Measurements from ENCODE around the gene C10orf53. TPM values are rescaled to one million over a fixed set of nuclear protein-coding genes. Genes with fewer than 3 reads are reported as not detected.

Gene C10orf53
- total and polyA plus RNA-seq, 2 experiments from 2014 or later, result not detected

DNA sequence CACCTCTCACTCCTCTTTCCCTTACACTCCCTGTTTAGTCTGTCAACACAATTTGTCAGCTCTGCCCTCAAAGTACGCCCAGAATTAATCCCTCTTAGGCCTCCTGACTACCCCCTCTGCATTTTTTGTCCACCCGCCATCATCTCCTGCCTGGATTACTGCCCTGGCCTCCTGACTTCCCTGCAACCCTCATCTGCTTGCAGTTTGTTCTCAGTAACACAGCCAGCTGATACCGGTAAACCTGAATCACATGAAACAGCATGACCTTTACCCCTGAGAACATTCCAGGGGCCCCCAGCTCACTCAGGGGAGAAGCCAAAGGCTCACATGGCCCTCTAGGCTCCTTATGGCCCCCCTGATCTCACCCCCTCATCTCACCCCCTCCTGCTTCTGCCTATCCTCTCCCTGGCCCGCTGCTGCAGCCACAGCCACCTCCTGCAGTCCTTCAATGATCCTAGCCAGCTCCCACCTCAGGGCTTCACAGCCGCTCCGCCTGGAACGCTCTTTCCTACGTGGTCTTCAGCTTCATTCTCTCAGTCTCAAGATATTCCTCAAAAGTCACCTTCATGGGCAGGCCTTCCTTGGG is 8.9 kb downstream of the C10orf53 start:
- Histone ChIP-seq H3K27me3 (replicated peaks; ENCODE audit: insufficient read depth) (peaks cover 65% of the 10 kb centered on the region), H3F3A (ENCODE audit: insufficient read depth) (no peaks in the 10 kb centered on the region), H3K27ac (no peak overlapping the region), H3K36me3 (ENCODE audit: low read depth) (no peaks in the 10 kb centered on the region), H3K9me2 (ENCODE audit: insufficient read depth) (no peaks in the 10 kb centered on the region), H2AFZ (no peak overlapping the region), H3K4me1 (ENCODE audit: insufficient read depth) (peaks cover 9% of the 10 kb centered on the region; the same call in 1 of the 2 replicates), H3K4me3 (no peak overlapping the region), H3K9ac (no peak overlapping the region), H4K20me1 (ENCODE audit: insufficient read depth) (no peaks in the 10 kb centered on the region), H3K4me2 (ENCODE audit: unreplicated experiment) (no peak overlapping the region), H3K9me3 (ENCODE audit: low read depth) (no peaks in the 10 kb centered on the region), H3K79me2 (ENCODE audit: insufficient read depth) (no peaks in the 10 kb centered on the region)
- in situ Hi-C loops (cut with MboI), result no loop called here
- DNase-seq, result no peak
- no peak for TF ChIP-seq EZH2 (IDR thresholded peaks at IDR 0.05; ENCODE audit: insufficient read depth, poor library complexity, severe bottlenecking)
- TF ChIP-seq EZH2phosphoT487 (IDR thresholded peaks at IDR 0.05; ENCODE audit: insufficient read depth, low read depth), result no peak
- WGBS, 2 experiments (ENCODE audit: low coverage in 1 of 2, low lambda C conversion rate in 2 of 2, missing lambda C conversion rate in 2 of 2), result 11 to 17% methylated on average over 8 of the region's 8 CpGs

DNA sequence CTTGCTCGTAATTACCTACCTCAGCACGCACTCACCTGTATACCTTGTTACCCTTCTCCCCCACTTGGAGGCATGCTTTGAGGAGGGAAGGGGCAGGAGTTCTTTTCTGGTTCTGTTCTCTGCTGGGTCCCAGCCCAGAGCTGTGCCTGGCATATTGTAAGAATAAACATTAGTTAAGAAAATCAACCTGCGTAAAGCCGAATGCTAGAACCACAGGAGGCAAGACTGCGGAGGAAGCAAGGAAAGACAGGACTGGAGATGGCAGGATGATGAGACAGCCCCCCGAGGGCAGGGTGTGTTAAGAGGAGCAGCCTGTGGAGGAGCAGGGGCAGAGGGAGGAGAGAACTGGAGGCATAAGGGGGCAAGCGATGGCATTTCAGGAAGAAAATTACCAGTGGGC is 9.5 kb downstream of the C10orf53 start:
- Histone ChIP-seq H3K79me2 (ENCODE audit: insufficient read depth) (no peaks in the 10 kb centered on the region), H3K9me2 (ENCODE audit: insufficient read depth) (no peaks in the 10 kb centered on the region), H3K9me3 (ENCODE audit: low read depth) (no peaks in the 10 kb centered on the region), H4K20me1 (ENCODE audit: insufficient read depth) (no peaks in the 10 kb centered on the region), H3K4me3 (no peak overlapping the region), H3K9ac (no peak overlapping the region), H3K4me2 (ENCODE audit: unreplicated experiment) (no peak overlapping the region), H3K4me1 (ENCODE audit: insufficient read depth) (peaks cover 9% of the 10 kb centered on the region; the same call in 1 of the 2 replicates), H3K27me3 (replicated peaks; ENCODE audit: insufficient read depth) (peaks cover 69% of the 10 kb centered on the region), H3K27ac (no peak overlapping the region), H3K36me3 (ENCODE audit: low read depth) (no peaks in the 10 kb centered on the region), H2AFZ (no peak overlapping the region), H3F3A (ENCODE audit: insufficient read depth) (no peaks in the 10 kb centered on the region)
- no peak for DNase-seq
- in situ Hi-C loops (cut with MboI), result no loop called here
- 43 to 44% methylated on average over 7 of the region's 7 CpGs for WGBS, 2 experiments (ENCODE audit: low coverage in 1 of 2, low lambda C conversion rate in 2 of 2, missing lambda C conversion rate in 2 of 2)
- TF ChIP-seq EZH2phosphoT487 (IDR thresholded peaks at IDR 0.05; ENCODE audit: insufficient read depth, low read depth), result no peak
- no peak for TF ChIP-seq EZH2 (IDR thresholded peaks at IDR 0.05; ENCODE audit: insufficient read depth, poor library complexity, severe bottlenecking)

DNA sequence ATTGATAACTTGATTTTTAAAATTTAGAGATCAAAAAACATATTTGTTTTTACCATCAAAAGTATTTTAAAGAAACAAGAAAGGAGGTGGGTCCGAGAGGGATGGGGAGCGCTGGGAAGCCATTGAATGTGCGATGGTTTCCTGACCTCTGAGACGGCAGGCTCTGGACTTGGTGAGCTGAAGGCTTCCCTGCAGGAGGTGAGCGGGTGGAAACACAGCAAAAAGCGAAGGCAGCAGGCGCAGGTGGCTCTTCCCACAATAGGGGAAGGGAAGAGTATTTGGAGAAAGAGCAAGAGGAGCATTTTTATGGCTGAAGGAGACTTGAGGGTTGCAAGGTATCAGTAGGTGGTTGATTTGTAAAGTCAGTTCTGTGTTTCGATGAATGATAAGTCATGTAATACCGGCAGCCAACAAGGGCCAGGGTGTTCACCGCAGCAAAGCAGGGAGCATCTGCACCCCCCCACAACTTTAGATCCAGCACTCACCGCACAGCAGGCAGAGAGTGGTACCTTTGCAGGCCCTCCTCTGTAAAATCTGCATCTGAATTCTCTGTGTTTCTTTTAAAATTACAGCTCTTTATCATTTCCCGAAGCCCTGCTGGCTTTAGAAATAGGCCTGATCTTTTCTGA is 10.5 kb downstream of the C10orf53 start:
- Histone ChIP-seq H3K4me1 (ENCODE audit: insufficient read depth) (peaks cover 9% of the 10 kb centered on the region; the same call in 1 of the 2 replicates), H3K79me2 (ENCODE audit: insufficient read depth) (no peaks in the 10 kb centered on the region), H3K27me3 (replicated peaks; ENCODE audit: insufficient read depth) (peaks cover 74% of the 10 kb centered on the region), H3K9me2 (ENCODE audit: insufficient read depth) (no peaks in the 10 kb centered on the region), H4K20me1 (ENCODE audit: insufficient read depth) (no peaks in the 10 kb centered on the region), H3K9me3 (ENCODE audit: low read depth) (no peaks in the 10 kb centered on the region), H3K9ac (no peak overlapping the region), H3K27ac (no peak overlapping the region), H3K4me2 (ENCODE audit: unreplicated experiment) (no peak overlapping the region), H3F3A (ENCODE audit: insufficient read depth) (no peaks in the 10 kb centered on the region), H3K36me3 (ENCODE audit: low read depth) (no peaks in the 10 kb centered on the region), H2AFZ (no peak overlapping the region), H3K4me3 (no peak overlapping the region)
- in situ Hi-C loops (cut with MboI), result no loop called here
- no peak for DNase-seq
- 24 to 29% methylated on average over 11 to 12 of the region's 12 CpGs for WGBS, 2 experiments (ENCODE audit: low coverage in 1 of 2, low lambda C conversion rate in 2 of 2, missing lambda C conversion rate in 2 of 2)
- TF ChIP-seq EZH2 (IDR thresholded peaks at IDR 0.05; ENCODE audit: insufficient read depth, poor library complexity, severe bottlenecking), result no peak
- no peak for TF ChIP-seq EZH2phosphoT487 (IDR thresholded peaks at IDR 0.05; ENCODE audit: insufficient read depth, low read depth)

DNA sequence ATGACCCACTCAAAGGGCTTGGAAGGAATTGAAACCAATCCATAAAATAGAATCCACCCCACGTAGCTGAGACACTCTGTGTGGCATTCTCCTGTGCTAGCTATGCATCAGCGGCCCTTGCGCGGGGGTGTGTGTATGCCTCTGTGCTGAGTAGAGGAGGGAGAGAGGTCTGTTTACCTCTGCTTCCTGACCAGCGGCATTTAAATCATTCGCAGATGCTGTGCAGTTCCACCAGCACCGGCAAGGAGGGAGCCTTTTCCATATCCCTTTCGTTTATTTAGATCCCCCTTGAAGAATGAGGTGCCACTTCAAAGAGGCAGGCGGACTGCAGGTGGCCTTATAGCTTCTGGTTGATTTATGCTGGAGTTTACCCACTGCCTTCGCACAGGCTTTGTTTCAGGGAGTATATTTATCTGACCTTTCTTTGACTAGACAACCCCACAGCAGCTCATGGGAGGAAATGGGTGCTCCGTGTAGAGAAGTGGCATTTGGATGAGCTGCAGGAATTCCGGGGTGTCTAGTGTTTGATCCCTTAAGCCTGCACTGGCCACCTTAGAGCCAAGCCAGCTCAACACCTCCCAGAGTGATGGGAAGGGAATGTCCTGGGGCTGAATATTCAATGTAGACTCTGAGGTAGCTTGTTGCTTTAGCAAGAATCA is 11.4 kb downstream of the C10orf53 start:
- in situ Hi-C loops (cut with MboI), result no loop called here
- Histone ChIP-seq H3K27ac (no peak overlapping the region), H3K79me2 (ENCODE audit: insufficient read depth) (no peaks in the 10 kb centered on the region), H3K9ac (no peak overlapping the region), H3K4me1 (ENCODE audit: insufficient read depth) (peaks cover 9% of the 10 kb centered on the region; the same call in 1 of the 2 replicates), H3K36me3 (ENCODE audit: low read depth) (no peaks in the 10 kb centered on the region), H3K4me2 (ENCODE audit: unreplicated experiment) (no peak overlapping the region), H4K20me1 (ENCODE audit: insufficient read depth) (no peaks in the 10 kb centered on the region), H3K9me2 (ENCODE audit: insufficient read depth) (no peaks in the 10 kb centered on the region), H2AFZ (peak overlapping the region; percentile 5; the same call in 1 of the 2 replicates), H3K27me3 (replicated peaks; ENCODE audit: insufficient read depth) (peaks cover 74% of the 10 kb centered on the region), H3K9me3 (ENCODE audit: low read depth) (no peaks in the 10 kb centered on the region), H3K4me3 (no peak overlapping the region), H3F3A (ENCODE audit: insufficient read depth) (no peaks in the 10 kb centered on the region)
- TF ChIP-seq EZH2phosphoT487 (IDR thresholded peaks at IDR 0.05; ENCODE audit: insufficient read depth, low read depth), result no peak
- TF ChIP-seq EZH2 (IDR thresholded peaks at IDR 0.05; ENCODE audit: insufficient read depth, poor library complexity, severe bottlenecking), result no peak
- 2 to 4% methylated on average over 12 of the region's 12 CpGs for WGBS, 2 experiments (ENCODE audit: low coverage in 1 of 2, low lambda C conversion rate in 2 of 2, missing lambda C conversion rate in 2 of 2)
- peak; percentile 57 for DNase-seq

Measured in GM23248 (cell line).